Inferior parietal cortex (tissue), 1 donor: Measurements from ENCODE around the gene PTPN23.
A peak's percentile ranks its signal among the peaks of the same experiment; 100 is the strongest.
"Not testable (repeated sequence)": the region's sequence is repeated elsewhere in the genome, so short reads cannot be mapped to it uniquely, and the experiment has no call there.

Experiments used
- DNase-seq: peaks from one replicate; pipeline ENCODE4 v3.0.0-alpha.2; 2016; ENCODE audit errors: extremely low spot score

PTPN23 gene

DNA sequence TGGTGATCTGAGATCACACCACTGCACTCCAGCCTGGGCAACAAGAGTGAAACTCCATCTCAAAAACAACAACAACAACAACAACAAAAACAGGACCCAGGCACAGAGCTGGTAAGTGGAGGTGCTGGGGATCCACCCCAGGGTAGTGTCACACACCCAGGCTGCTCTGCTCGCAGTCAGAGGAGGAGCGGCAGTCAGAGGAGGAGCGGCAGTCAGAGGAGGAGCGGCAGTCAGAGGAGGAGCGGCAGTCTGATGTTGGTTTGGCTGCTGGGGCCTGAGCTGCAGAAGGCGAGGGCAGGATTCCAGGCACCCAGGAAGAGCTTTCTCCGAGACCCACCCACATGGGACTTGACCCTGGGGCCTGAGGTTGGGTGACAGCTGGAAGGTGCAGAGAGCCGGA, 10.8 kb upstream of the PTPN23 start:
- not testable (repeated sequence) for DNase-seq

DNA sequence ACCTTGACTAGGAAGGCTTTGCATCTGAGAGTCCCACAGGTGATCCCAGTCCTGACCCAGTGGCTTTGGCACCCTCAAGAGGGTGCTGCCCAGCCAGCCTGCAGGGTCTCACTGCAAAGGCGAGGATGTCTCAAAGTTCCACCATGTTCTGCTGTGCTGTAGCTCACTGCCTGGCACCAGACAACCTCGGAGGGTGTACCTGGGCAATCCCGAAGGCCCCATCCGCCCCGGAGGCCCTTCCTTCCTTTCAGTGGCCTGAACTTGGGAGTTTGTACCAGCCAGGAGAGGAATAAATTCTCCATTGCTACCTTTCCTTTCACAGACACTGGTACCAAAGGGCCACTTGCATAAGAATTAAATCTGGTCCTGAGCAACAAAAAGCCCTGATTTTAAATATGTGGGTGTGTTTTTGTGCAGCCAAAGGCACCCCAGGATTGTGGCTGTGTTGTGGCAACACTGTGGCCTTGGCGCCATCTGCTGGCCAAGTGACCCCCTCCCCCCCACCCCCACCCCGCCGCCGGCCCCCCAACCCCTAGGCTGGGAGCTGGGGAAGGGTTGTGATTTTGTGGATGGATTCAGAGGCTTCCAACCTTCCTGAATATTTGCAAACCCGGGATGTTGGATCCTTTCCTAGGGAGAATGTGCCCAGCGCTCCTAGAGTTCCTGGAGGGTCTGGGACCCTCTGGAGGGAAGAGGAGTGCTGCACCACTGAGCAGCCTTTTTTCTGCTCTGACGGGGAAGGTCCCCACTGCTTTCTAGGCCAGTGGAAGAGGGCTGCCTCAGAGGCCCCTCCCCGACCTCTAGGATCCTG, 9.7 kb upstream of the PTPN23 start:
- DNase-seq = no peak

DNA sequence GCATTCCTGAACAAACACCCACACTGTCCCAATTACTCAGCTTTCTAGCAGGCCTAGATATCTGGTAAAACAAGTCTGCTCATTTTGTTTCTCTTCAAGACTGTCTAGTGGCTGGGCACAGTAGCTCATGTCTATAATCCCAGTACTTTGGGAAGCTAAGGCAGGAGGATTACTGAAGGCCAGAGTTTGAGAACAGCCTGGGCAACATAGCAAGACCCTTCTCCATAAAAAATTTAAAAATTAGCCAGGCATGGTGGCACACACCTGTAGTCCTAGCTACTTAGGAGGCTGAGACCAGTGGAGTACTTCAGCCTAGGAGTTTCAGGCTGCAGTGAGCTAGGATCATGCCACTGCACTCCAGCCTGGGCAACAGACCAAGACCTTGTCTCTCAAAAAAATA, 6.2 kb upstream of the PTPN23 start:
- no peak for DNase-seq

DNA sequence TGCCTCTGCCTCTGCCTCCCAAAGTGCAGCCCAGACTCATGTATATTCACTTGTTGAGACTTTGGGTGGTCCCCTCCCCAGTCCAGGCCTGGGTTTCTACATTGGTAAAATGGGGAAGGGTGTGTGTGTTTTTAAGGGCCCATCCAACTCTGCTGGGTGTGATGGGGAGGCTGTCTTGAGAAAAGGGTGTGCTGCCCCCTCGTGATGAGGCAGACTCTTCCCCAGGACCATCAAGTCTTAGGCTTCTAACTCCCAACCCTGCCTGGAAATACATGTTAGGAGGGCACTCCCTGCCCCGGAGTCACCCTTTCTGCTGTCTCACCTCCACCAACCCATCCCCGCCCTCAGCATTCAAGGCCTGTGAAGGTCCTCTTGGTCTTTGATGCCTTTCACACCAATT, 4.4 kb upstream of the PTPN23 start:
- DNase-seq = no peak

DNA sequence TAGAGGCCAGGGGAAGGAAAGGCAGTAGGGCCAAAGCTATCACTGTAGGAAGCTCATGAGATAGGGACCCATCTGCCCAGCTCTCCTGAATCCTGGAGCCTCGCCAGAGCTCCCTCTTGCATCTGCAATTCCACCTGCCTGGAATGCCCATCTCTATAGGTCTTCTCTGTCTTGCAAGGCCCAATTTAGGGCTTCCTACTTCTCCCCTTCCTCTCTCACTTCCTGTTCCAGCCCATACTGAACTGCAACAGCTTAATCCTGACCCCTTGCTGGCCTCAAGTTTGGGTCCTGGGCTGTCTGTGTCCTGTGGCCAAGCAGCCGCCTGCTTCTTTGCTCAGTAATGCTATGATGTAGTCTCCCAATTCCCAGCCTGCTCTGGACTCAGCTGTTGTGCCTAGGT, 3.6 kb upstream of the PTPN23 start:
- DNase-seq = no peak

DNA sequence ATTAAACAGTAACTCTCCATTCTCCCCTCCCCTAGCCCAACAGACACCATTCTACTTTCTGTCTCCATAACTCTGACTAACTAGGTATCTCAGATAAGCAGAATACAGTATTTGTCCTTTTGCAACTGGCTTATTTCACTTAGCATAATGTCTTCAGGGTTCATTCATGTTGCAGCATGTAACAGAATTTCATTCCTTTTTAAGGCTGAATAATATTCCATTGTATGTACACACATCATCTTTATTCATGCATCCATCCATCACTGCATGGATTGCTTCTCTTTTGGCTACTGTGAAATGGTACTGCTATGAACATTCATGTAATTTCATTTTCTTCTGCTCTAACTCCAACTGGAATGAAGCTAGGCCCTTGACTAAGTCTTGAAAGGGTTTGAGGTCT, 2.0 kb upstream of the PTPN23 start:
- no peak for DNase-seq

DNA sequence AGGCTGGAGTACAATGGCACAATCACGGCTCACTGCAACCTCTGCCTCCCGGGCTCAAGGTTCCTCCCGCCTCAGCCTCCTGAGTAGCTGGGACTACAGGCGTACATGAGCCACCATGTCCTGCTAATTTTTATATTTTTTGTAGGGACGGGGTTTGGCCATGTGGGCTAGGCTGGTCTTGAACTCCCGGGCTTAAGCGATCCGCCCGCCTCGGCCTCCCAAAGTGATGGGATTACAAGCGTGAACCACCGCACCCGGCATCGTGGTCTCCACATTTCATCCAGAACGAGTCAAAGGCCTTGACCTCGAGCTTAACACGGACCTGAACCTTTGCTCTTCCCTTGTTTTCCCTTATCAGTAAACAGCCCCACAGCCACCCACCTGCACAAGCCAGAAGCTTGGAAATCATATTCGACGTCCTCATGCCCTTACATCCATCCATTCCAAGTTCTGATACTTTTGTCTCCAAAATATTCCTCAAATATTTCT, 1.4 kb upstream of the PTPN23 start:
- DNase-seq = no peak

DNA sequence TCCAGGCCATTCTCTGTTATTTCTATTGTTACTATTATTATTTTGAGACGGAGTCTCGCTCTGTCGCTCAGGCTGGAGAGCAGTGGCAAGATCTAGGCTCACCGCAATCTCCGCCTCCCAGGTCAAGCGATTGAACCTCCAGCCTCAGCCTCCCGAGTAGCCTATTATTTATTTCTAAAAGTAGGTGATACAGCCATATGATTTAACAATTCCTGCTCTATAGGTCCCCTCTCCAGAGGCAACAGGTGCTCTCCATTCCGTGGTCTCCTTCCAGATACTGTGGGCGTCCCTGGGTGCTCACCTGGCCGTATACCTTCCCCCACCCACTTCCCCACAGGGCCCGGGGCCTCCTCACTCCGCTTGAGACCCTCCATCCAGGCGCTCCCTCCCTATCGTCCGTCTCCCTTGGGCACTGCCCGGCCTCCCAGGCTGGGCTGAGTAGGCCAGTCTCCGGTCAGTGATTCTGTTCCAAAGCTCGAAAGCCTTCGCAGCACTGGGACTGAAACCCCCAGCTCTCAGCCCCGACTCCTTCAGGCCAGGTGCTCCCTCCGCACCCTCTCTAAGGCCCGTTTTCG, 708 bp upstream of the PTPN23 start:
- no peak for DNase-seq

DNA sequence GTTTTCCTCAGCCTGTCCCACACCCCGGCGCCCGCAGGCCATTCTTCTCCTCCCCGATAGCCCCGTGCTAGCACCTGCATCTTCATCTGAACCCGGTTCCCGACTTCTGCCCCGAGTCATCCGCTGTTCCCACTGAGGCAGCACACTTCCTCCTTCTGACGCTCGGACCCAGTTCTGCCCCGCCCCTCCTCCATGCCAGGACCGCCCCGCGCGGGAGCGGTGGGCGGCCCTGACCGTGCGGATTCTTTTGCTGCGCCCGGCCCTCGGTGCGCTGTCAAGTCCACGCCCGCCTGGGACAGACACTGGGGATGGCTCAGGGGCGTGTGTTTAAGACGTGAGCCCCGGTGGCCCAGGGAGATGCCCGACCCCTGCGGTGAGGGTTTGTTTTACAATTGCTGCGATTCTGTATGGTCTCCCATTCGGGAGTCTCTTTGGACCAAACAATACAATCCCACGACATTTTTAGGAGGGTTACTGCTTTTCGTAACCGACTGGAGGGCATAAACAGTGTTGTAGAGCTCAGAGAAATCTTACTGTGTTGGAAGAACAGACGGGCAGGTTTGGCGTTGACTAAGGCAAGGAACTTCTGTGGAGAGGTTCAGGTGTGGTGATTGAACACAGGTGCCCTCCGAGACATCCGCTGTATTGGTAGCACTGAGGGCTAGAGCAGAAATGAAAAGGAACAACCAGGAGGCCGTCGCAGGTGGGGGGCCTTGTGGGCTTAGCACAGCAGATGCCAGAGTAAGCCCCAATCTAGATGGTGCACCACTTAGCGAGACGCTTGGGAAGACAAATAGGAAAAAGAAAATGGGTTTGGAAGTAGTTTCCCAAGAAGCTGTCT, 716 bp downstream of the PTPN23 start:
- DNase-seq = peak; percentile 59

DNA sequence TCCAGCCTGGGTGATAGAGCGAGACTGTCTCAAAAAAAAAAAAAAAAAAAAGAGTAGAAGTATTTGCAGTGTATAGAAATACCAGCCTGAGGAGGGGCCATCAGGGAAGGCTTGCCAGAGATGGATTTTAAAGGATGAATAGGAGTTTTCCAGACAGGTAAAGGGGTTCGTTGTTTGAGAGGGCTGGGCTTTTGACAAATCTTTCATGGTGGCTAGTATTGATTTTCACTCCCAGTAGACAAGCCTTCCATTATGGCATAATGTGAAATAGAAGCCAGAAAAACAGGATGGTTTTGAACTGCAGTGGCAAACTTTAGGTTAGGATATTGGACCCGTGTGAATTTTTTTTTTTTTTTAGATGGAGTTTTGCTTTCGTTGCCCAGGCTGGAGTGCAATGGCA, 3.6 kb downstream of the PTPN23 start:
- DNase-seq = no peak

DNA sequence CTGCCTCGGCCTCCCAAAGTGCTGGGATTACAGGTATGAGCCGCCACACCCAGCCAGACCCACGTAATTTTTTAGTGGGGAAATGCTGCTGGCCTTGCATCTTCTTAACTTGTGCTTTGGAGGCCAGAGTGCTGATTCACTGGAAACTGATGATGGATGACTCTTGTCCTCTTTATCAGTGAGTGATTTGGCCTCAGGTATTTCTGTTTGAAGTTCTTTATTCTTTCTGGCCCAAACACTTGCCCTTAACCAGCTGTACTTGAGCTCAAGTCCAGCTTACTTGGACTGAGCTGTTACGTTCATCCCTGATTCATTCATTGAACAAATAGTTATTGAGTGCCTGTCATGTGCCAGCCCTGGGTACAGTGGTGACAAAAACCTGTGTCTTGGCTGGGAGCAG, 4.2 kb downstream of the PTPN23 start:
- DNase-seq = no peak

DNA sequence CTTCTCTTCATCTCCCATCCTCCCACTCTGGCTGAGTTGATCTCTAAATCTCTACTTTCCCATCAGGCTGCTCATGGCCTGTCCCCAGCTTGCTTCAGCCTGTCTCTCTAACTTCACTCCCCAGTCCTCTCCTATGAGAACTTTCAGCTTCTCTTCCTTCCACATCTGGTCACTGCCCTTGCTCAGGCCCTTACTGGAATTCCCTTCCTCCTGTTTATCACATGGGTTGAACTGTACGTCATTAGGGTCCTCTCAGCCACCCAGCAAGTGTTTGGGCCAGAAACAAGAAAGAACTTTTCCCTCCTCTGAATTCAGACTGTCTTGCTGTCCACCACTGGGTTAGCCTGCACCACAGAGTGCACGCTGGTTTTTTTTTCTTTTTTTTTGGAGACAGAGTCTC, 5.0 kb downstream of the PTPN23 start:
- no peak for DNase-seq

DNA sequence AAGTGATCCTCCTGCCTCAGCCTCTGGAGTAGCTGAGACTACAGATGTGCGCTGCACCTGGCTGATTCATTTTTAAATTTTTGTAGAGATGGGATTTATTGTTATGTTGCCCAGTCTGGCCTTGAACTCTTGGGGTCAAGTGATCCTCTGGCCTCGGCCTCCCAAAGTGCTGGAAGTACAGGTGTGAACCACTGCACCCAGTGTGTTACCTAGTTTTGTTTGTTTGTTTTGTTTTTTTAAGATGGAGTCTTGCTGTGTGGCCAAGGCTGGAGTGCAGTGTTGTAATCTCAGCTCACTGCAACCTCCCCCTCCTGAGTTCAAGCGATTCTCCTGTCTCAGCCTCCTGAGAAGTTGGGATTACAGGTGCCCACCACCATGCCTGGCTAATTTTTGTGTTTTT, 12.1 kb downstream of the PTPN23 start:
- DNase-seq = no peak

DNA sequence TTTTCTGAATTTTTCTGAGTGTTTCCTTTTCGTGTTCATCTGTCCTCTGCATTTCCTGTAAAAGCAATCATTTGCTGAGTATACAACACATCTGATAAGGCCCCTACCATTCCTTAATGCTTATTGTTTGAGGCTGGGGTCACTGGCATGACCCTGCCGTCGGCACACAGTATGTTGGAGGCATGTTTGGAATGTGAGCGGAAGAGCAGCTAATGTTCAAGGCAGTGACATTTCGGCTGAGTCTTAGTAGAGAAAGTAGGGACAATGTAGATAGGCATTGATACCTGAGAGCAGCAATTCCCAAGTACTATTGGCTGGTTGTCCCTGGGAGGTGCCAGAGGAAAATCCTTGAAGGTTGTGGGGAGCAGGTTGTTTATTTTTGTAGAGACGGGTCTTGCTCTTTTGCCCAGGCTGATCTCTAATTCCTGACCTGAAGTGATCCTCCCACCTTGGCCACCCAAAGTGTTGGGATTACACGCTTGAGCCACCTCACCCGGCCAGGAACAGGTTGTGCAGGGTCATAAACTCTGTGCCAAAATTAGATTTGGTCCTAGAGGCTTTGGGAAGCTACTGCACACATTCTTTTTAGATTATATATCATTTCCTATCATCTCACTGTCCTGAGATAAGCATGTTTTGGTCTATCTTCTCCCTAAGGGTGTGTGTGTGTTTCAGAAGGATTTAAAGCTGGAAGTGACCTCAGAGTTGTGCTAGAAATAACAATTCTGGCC, 13.5 kb downstream of the PTPN23 start:
- no peak for DNase-seq

DNA sequence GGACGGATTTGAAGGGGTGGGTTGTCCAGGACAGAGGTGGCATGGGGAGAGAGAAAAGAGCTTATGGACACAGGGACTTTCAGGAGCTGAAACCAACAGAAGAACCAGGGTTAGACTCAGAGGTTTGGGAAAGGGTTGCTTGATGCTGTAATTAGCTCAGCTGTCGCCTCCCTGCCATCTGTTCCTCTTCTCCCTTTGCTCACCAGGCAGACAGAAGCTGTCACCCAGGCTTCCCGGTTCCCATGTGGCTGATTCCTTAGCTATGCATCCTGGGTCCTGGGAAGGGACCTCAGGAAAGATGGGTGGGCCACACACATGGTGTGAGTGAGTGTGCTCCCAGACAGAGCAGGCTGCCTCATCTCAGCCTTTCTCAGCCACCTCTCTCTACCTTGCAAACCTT, 14.1 kb downstream of the PTPN23 start:
- DNase-seq = peak; percentile 47

DNA sequence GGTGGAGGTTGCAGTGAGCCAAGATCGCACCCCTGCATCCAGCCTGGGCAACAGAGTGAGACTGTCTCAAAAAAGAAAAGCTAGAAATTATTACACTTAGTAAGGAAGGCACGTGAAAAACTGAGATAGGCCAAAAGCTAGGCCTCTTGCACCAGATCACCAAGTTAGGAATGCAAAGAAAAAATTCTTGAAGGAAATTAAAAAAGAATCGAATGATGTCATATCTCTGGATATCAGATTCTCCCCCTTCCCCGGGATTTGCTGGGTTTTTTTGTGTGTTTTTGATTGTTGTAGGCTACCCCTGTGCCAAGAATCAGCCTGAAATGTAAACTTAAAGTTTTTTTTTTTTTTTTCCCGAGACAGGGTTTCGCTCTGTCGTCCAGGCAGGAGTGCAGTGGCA, 17.4 kb downstream of the PTPN23 start:
- no peak for DNase-seq

DNA sequence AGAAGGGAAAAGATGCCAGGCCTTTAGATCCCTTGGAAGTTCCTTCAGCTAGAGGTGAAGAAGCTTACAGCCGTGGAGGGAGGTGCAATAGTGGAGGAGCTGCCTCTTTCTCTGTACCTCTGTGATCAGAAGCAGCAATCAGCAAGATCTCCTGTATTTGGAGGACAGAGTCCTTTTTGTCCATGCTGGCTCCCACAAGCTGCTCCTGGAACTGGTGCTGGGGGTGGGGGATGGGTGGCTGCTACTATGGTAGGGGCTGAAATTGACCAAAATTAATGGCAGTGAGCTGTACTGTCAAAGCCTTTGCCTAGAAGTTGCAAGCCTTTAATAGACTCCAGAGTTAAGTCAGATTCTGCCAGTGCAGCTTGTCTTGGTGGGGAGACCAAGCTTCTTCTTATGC, 18.2 kb downstream of the PTPN23 start:
- DNase-seq = no peak

DNA sequence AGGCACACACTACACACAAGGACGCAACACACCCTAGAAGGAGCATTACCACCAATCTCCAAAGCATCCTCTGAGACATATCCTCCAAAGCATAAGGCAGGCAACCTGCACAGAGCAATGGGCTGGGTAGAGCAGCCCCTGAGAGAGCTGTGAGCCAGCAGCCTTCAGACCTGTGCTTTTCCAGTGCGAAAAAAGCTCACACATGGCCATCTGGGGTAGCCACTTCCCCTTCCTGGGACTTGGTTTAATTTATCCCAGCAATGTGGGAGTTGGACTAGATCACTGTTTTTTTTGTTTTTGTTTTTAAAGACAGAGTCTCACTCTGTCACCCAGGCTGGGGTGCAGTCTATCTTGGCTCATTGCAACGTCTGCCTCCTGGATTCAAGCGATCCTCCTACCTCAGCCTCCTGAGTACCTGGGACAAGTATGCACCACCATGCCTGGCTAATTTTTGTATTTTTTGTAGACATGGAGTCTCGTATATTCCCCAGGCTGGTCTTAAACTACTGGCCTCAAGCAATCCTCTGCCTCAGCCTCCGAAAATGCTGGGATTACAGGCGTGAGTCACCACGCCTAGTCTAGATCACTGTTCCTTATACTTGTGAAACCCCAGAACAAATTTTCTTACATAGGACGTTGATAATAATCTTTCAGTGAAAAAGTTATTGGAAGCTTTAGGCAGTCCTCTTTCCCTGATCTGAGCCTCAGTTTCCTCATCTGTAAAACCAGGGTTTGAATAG, 18.9 kb downstream of the PTPN23 start:
- no peak for DNase-seq

DNA sequence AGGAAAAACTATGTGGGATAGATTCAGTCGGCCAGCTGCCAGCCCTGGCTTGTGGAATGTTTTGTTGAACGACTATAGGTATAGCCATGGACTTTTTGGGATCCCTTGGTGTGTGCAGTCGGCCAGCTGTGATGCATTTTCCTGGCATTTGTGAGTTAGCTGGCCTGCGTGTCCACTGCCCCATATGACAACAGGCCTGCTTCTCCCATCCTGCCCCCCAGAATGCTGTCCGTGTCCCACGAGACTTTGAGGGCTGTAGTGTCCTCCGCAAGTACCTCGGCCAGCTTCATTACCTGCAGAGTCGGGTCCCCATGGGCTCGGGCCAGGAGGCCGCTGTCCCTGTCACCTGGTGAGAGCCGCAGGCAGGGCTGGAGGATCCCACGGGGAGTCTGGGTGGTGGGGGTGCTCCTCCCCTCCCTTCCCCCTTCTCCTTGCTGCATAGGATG, 23.6 kb downstream of the PTPN23 start:
- DNase-seq = no peak

DNA sequence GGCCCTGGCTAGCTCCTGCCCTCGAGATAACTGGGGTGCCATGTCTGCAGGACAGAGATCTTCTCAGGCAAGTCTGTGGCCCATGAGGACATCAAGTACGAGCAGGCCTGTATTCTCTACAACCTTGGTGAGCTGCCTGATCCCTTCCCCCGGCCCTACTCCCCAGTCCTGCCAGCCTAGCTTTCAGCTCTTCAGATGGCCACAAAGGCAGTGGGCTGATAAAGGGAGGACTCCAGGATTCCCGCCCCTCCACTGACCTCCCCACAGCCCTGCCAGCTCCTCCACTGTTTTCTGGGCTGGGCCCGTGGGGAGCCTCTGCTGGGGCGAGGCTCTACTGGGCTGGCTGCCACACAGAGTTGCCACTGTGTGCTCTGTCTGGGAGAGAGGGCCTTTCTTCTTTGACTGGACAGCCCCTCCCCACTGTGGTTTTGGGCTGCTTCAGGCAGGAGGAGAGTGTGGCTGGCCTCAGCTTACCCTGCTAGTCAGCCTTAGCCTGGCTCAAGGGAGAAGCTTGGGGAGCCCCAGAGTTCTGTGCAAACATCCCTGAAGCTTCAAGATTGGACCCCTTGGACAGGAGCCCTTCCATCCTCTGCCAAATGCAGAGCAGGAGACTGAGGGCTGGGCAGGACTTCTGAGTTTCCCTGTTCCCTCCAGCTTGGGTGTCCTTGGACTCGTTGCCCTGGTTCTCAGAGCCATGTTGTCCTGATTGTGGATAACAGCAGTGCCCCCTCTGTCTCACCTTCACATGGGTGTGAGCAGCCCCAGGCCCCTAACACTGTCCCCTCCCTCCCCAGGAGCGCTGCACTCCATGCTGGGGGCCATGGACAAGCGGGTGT, 24.4 kb downstream of the PTPN23 start:
- DNase-seq = peak; percentile 63
